WTC11 (cell line): ENCODE measurements around the gene SLC39A13.

Experiments used
- CBFB ChIP-seq: sonication (generic); formaldehyde crosslinking; IDR thresholded peaks from 2 replicates; pipeline ENCODE4 v1.8.1; 2022; ENCODE audit warnings: mild to moderate bottlenecking, low read depth, missing genetic modification reagents
- CTCF ChIP-seq: fragments of 200-600 bp; IDR thresholded peaks from 2 replicates; pipeline ENCODE4 v1.8.0; 2022; ENCODE audit warnings: antibody characterized with exemption
- GTF2I ChIP-seq: fragments of 250-450 bp; sonication (Bioruptor Pico); conservative IDR thresholded peaks from 2 replicates; pipeline ENCODE4 v1.4.0; 2021; ENCODE audit warnings: mild to moderate bottlenecking
- MAX ChIP-seq: sonication (generic); formaldehyde crosslinking; IDR thresholded peaks from 2 replicates; pipeline ENCODE4 v1.8.0; 2022; ENCODE audit warnings: mild to moderate bottlenecking, missing genetic modification reagents
- NFE2L1 ChIP-seq: sonication (generic); formaldehyde crosslinking; IDR thresholded peaks from 2 replicates; pipeline ENCODE4 v1.8.1; 2023; ENCODE audit warnings: missing genetic modification reagents
- PREB ChIP-seq: sonication (generic); formaldehyde crosslinking; IDR thresholded peaks from 2 replicates; pipeline ENCODE4 v1.8.1; 2022; ENCODE audit warnings: mild to moderate bottlenecking, missing genetic modification reagents, moderate library complexity, borderline replicate concordance
- STAT6 ChIP-seq: sonication (generic); formaldehyde crosslinking; conservative IDR thresholded peaks from 2 replicates; pipeline ENCODE4 v1.8.1; 2023; ENCODE audit warnings: mild to moderate bottlenecking, low read depth, missing genetic modification reagents, moderate library complexity
- TEAD1 ChIP-seq: sonication (generic); formaldehyde crosslinking; IDR thresholded peaks from 2 replicates; pipeline ENCODE4 v1.8.0; 2022; ENCODE audit warnings: mild to moderate bottlenecking, missing genetic modification reagents
- ZNF317 ChIP-seq: sonication (generic); formaldehyde crosslinking; IDR thresholded peaks from 2 replicates; pipeline ENCODE4 v1.8.1; 2023; ENCODE audit warnings: low read depth, mild to moderate bottlenecking, moderate library complexity, missing genetic modification reagents, borderline replicate concordance

GRCh38 chr11:47436726-47437125, 28.3 kb downstream of the SLC39A13 start:
- TF ChIP-seq NFE2L1 (CRISPR knock-in tag), result no peak
- TF ChIP-seq PREB (CRISPR knock-in tag), result no peak
- TF ChIP-seq CBFB, result no peak
- TF ChIP-seq CTCF, result no peak
- no peak for TF ChIP-seq TEAD1 (CRISPR knock-in tag)
- TF ChIP-seq ZNF317 (CRISPR knock-in tag), result no peak
- TF ChIP-seq STAT6 (CRISPR knock-in tag), result no peak
- no peak for TF ChIP-seq GTF2I (CRISPR knock-in tag)
- TF ChIP-seq MAX (CRISPR knock-in tag), result no peak
